Activated CD8-positive, alpha-beta memory T cell treated with anti-CD3 and anti-CD28 coated beads, Interleukin-2, amount 50 U/mL, for 48 hours (primary cell): ENCODE data around the gene DOCK1.

Experiments used
- DNase-seq: peaks from one replicate; pipeline ENCODE4 v3.0.0-alpha.2; 2020

DOCK1 gene

GRCh38 chr10:127338399-127339110 lies 433.3 kb downstream of the DOCK1 start:
- no peak for DNase-seq

GRCh38 chr10:127343821-127344220 lies 438.6 kb downstream of the DOCK1 start:
- DNase-seq = no peak

- no peak for DNase-seq
These were observed 439.1 kb downstream of the DOCK1 start for GRCh38 chr10:127344346-127344745.

- no peak for DNase-seq
These were observed 440.2 kb downstream of the DOCK1 start for GRCh38 chr10:127345231-127345965.

- no peak for DNase-seq
These were observed 441.4 kb downstream of the DOCK1 start for GRCh38 chr10:127346604-127347003.

GRCh38 chr10:127347202-127347959 lies 442.2 kb downstream of the DOCK1 start:
- DNase-seq = no peak

- DNase-seq = no peak
These were observed 444.5 kb downstream of the DOCK1 start for GRCh38 chr10:127349737-127350136.

GRCh38 chr10:127351542-127351941 lies 446.3 kb downstream of the DOCK1 start:
- no peak for DNase-seq

- DNase-seq = no peak
These were observed 448.3 kb downstream of the DOCK1 start for GRCh38 chr10:127353544-127353943.

GRCh38 chr10:127354255-127354654 lies 449.0 kb downstream of the DOCK1 start:
- DNase-seq = no peak

GRCh38 chr10:127354992-127355391 lies 449.8 kb downstream of the DOCK1 start:
- no peak for DNase-seq

- DNase-seq = no peak
These were observed 451.1 kb downstream of the DOCK1 start for GRCh38 chr10:127356360-127356759.

- DNase-seq = no peak
These were observed 452.0 kb downstream of the DOCK1 start for GRCh38 chr10:127357265-127357664.

GRCh38 chr10:127358337-127358736 lies 453.1 kb downstream of the DOCK1 start:
- DNase-seq = no peak

GRCh38 chr10:127364034-127364433 lies 458.8 kb downstream of the DOCK1 start:
- DNase-seq = no peak

GRCh38 chr10:127368101-127368500 lies 462.9 kb downstream of the DOCK1 start:
- DNase-seq = no peak

- DNase-seq = no peak
These were observed 463.7 kb downstream of the DOCK1 start for GRCh38 chr10:127368929-127369328.

GRCh38 chr10:127370601-127371000 lies 465.4 kb downstream of the DOCK1 start:
- no peak for DNase-seq

- DNase-seq = no peak
These were observed 467.1 kb downstream of the DOCK1 start for GRCh38 chr10:127372361-127372760.

- DNase-seq = no peak
These were observed 468.9 kb downstream of the DOCK1 start for GRCh38 chr10:127374074-127374680.

- DNase-seq = no peak
These were observed 469.7 kb downstream of the DOCK1 start for GRCh38 chr10:127374901-127375300.

- DNase-seq = no peak
These were observed 470.2 kb downstream of the DOCK1 start for GRCh38 chr10:127375461-127375860.

GRCh38 chr10:127376071-127376470 lies 470.8 kb downstream of the DOCK1 start:
- no peak for DNase-seq
